GM12872 (cell line): ENCODE data around the gene DHODH.

Experiments used
- TF ChIP-seq, protein P1 (sequence below): IDR thresholded peaks from 3 replicates; pipeline ENCODE4 v1.5.1; 2011; ENCODE audit warnings: low read depth, mild to moderate bottlenecking, low read length, moderate library complexity; ENCODE audit not compliant: insufficient read depth

The DHODH gene

DNA sequence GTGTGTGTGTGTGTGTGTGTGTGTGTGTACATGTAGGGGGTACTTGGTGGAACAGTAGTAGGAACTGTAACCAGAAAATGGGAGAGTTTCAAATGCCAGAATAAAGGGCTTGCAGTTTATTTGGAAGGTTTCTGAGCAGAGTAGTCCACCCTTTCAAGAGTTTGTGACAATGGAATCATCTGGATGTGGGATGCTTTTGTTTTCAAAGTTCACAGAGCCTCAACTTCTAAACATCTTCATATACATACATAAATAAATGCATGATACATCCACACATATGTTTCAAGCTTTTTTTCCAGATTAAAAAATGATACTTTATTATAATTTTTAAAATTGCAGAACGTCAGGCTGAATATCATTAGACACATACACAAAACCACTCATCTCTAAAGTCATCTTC, 5.9 kb upstream of the DHODH start:
- TF ChIP-seq, protein P1, sequence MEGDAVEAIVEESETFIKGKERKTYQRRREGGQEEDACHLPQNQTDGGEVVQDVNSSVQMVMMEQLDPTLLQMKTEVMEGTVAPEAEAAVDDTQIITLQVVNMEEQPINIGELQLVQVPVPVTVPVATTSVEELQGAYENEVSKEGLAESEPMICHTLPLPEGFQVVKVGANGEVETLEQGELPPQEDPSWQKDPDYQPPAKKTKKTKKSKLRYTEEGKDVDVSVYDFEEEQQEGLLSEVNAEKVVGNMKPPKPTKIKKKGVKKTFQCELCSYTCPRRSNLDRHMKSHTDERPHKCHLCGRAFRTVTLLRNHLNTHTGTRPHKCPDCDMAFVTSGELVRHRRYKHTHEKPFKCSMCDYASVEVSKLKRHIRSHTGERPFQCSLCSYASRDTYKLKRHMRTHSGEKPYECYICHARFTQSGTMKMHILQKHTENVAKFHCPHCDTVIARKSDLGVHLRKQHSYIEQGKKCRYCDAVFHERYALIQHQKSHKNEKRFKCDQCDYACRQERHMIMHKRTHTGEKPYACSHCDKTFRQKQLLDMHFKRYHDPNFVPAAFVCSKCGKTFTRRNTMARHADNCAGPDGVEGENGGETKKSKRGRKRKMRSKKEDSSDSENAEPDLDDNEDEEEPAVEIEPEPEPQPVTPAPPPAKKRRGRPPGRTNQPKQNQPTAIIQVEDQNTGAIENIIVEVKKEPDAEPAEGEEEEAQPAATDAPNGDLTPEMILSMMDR, result no peak

DNA sequence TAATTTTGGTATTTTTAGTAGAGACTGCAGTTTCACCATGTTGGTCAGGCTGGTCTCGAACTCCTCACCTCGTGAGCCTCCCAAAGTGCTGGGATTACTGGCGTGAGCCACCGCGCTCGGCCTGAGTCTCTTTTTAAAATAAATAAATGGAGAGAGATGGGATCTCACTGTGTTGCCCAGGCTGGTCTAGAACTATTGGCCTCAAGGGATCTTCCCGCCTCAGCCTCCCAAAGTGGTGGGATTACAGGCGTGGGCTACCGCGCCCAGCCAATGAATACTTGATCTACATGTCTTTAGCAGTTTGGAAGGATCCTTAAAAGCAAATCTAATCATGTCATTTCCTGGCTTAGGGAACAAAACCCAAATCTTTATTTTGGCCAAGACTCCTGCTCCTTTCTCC, 1.2 kb downstream of the DHODH start:
- TF ChIP-seq, protein P1, result no peak

DNA sequence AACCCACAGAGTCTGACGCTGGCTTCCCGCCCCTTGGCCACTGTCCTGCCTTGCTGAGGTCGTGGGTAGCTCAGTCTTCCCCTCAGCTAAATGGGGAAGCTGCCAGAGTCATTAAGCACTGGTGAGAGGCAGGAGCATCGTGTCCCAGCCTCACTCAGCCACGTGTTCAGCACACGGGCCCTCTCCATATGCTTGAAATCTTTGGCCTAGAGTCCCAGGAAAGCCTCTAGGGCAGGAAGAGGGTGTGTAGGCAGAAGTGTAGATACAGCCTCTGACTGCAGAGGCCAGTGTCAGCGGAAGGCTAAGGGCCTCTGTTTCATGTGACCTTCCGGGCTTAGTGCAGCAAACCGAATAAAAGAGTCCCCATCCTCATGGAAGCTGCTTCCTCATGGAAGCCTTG, 4.1 kb downstream of the DHODH start:
- TF ChIP-seq, protein P1, result no peak

DNA sequence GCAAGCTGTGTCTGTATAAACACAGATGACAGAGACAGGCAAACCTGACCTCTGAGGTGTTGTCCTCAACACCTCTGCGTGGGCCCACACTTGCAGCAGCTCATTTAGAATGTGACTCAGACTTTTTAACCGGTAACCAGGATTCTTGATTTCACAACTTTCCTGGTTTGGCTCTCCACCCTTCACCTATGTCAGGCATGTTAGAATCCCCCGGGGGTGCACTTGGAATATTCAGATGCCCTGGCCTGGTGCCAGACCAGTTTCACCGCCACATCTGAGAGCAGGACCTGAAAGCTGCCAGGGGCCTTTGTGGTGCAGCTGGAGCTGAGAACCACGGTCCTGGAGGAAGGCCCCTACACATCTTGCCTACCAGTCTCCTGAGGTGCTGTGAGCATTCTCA, 4.8 kb downstream of the DHODH start:
- TF ChIP-seq, protein P1, result no peak

DNA sequence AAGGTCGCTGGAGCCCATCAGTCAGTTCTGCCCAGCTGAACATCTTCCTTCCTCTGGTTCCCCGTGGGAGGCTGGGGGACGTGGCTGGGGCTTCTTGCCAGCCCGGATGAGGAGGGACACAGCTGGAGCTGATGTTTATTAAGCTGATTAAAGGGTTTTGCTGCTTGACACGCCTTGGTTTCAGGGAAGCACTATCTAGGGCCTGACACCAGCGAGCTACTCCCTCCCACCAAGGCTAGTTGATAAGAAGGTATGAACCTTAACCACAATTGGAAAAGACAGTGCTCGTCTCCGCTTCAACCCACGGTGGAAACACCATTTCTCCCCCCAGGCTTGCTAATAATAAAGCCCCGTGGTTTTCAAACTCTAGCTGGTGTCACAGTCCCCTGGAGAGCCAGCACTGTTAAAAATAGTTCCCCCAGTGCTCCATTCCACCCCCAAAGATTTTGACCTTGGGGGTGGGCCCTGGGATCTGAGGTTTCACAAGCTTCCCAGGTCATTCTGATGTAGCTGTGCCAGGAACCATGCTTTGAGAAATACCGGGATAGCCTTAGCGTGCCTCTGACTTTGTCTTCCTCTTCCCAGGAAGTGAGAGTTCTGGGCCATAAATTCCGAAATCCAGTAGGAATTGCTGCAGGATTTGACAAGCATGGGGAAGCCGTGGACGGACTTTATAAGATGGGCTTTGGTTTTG, 5.5 kb downstream of the DHODH start:
- TF ChIP-seq, protein P1, result no peak

DNA sequence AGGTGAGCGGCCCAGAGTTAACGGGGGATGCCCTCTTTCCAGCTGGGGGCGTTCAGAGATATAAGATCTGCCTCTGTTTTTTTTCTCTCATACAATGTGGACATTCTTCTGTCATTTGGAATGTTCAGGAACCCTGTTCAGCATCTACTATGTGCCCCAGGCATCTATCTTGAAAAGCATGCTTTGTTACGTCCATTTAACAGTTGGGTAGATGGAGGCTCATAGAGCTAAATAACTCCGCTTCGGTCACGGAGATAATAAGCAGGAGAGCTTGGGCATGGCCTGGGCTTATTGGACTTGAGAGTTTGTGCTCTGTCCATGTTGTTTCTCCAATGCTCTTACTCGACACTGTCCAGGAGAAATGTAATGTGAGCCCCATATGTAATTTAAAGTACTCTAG, 6.1 kb downstream of the DHODH start:
- TF ChIP-seq, protein P1, result no peak

DNA sequence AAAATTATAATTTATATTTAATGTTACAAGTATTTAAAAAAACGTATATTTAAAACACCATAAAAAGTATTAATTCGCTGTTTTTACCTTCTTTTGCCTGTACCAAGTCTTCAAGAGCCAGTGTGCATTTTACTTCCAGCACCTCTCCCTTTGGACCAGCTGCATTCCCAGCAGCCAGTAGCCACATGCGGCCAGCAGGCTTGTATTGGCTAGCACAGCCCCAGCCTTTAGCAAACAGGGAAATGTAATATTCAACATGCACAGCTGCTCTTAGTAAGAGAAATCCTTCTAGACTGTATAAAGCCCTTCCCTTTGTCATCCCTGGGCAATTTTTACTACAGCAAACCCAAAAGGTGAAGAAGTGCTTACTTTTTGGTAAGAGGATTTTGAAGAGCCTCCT, 6.6 kb downstream of the DHODH start:
- TF ChIP-seq, protein P1, result no peak
